GM18505 (cell line): ENCODE results near the gene ZIC1.

Source experiments
- ATAC-seq: cut with Tn5 transposase; IDR thresholded peaks from one replicate; pipeline ENCODE4 v1.9.1; 2021; ENCODE audit not compliant: unreplicated experiment
- POLR2A ChIP-seq: IDR thresholded peaks from 4 replicates; pipeline ENCODE4 v1.6.1; 2011; ENCODE audit warnings: borderline replicate concordance; ENCODE audit not compliant: insufficient read depth, insufficient read length; ENCODE audit errors: extremely low read depth

ZIC1 gene

DNA sequence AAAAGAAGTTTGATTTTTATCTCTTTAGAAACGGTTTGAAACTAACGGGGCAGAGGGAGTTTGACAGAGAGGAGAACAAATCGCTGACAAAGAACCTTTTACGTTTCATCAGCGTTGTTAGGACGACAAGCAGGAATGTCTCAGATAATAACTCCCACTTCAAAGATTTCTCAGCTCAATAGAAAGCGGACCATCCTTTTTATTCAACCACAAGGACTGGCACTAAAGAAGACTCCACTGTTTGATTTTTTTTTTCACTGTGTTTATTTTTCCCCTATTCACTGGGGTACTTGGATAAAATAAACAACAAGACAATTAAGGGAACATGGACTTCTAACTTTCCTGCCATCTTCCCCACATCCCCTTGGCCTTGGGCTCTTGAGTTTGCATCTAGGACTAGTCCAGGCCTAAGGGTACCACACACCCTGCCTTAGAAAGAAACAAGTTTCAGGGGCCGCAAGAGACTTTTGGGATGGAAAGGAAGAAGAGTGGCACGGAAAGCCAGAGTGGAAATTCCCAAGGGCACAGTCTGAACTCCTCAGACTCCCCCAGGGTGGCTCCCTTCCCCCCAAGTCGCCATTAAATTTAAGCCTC, 21.8 kb upstream of the ZIC1 start:
- no peak for ATAC-seq
- TF ChIP-seq POLR2A = no peak

DNA sequence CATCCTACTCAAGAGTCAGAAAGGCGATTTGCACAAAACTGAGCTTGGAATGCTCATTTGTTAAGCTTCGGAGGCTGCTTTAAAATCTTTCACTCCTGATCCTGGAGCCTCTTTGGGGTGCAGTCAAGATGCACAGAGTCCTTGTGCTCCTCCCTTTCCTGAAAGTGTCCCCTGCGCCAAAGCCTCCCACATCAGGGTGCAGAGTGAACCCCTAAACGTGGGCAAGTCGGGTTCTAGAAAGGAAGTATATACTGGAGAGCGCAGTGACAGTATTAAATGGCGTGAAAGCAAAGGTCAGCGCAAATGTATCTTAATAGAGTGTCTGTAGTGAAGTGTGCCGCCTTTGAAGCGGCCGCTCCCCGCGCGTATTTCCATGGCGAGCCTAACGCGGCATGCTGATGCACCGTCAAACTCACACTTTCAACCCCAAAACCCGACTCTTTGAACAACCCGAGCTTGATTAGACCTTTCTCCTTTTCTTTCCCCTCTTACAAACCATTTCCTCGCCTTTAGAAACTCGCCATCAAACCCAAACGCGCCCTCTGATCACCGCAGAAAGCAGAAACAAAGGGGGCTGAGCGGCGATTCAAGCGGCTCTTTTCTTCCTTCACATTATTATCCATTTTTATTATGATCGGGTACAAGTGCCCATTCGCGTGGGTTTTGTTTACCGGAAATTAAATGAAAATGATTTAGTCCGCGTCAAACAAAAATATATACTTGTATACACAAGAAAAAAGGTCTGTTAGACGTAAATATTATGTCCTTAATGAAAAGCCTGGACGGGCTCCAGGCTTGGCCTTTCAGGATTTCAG, 21.1 kb upstream of the ZIC1 start:
- no peak for ATAC-seq
- no peak for TF ChIP-seq POLR2A

DNA sequence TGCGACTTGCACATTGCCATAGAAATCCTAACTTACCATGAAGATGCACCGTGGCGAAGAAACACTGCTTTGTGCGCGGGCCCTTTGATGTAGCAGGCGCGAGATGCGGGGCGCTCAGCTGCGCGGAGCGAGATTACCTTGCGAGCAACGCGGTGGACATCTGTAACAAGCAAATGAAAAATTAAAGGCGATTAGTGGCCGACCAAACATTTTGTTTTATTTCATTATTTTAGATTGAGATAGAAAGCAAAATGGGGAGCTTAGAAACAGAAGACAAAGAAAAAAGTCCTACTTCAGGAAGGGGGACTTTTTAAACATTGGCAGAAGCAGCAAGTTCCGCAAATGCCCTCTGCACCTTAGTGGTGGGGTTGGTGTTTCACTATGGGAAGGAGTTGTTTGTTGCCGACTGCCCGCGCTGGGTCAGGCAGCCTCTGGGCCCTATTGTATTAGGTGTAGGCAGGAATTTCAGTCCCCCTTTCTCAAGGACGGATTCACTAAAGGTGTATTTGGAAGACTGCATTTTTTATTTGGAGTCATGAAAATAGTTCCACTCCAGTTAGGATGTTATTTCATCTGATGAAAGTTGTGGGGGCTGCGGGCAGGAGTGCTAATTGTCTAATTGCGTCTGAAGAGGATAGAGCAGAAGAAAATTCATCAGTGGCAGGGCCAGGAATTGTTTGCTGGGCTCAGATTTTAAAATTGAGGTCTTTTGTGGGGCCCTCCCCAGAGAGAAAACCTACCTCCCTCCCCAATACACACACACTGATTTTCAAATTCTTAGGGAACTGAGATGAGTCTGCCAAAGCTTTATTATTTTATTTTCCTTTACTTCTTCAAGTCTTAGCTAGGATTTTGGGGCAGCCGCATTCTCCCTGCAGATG, 20.2 kb upstream of the ZIC1 start:
- TF ChIP-seq POLR2A = no peak
- ATAC-seq = no peak

DNA sequence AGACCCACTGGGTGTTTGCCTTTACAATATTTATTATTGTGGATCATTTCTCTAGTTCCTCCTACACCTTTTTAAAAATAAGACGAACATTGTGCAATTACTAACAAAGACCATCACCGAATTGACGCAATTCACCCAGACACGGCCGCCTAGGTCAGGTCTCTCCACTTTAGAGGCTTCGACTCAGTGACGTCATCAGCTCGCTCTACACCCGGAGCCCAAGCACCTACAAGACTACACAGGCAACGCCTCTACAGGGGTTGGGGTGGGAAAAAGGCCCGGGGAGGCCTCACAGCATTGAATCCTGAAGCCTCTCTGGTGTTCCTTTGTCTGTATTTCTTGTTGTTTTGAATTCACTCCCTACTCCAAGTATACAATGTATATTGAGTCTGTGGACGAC, 19.4 kb upstream of the ZIC1 start:
- ATAC-seq = no peak
- no peak for TF ChIP-seq POLR2A

DNA sequence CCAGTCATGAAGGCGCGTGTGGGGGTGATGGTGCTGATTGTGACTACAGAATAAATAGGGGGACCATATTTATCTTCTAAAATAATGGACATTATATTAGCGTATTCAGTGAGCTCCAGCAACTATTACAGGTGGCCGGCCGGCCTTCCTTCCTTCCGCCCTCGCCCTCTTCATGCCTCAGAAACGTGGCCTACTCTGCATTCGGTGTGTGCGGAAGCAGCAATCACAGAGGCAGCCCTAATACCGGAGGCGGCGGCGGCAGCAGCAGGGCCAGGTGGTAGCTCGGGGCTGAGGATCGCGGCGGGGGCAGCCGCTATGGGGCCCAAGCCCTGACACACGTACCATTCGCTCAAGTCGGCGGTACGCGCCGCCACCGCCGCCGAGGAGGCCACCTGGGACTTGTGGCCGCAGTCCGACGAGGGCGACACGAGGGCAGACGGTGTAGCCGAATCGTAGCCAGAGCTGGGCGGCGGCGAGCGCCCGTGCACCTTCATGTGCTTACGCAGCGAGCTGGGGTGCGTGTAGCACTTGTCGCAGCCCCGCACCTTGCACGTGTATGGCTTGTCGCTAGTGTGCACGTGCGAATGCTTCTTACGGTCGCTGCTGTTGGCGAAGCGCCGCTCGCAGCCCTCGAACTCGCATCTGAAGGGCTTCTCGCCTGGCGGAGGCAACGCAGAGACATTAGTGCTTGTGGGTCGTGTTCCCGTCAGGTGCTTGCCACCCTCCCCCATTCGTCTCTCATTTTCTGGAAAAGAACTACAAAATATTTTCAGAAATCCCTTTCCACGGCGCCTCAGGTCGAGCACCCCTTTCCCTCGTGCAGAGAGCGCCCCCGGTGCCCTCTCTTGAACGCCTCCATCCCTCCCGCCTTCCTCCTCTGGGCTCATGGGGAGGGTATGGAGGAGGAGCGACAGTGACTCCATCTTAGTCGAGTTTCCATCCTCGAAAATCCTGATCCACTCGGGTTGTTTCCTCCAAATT, 18.3 kb upstream of the ZIC1 start:
- TF ChIP-seq POLR2A = no peak
- ATAC-seq = no peak

DNA sequence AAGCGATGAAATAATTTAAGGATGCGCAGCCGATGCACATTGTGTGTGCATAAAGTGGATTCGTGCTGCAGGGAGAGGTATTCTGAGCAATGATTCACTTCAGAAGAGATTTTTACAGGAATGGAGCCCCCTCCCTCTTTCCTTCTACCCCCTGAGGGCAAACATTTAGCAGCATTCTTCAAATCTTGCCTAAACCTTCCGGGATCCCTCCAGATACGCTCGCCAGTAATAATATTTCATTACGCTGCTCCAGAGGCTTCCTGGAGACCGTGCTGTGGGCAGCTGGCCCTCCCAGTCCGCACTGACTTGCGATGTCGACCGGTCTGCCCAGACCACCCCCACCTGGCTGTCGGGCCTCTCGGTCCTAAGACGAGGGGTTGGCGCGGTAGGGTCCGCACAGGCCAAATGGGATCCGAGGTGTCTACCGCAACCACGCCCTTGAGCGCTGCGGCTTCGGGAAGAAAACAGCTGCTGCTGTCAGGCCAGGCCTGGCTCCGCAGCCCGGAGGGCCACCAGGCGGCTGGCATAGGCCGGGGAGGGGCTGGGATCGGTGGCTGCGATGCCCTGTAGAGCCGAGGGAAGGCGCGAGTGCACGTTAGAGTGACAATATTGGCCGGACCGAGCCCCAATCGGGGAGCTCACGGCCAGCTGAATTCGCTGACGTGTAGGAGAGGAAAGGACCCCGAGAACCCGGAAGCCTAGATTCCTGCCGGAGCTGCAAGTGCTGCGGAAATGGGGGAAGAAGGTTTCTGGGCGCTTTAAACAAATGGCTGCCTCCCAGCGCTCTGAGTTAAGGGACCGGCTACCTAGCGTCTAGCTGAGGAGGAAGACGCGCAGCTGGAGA, 17.2 kb upstream of the ZIC1 start:
- ATAC-seq = no peak
- TF ChIP-seq POLR2A = no peak

DNA sequence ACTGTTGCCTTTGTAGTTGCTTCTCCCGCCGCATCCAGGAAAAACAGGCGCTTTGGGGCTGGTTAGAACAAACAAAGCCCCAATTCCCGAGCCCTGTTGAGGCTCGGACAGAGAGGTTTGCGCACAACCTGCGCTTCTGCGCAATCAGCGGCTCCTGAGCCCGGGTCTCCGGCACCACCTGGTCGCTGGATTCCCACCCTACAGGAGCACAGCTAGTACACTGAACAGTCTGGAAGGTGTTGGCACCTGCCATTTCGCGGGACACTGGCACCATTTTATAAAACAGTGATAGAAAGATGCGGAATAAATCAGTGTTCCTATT, 16.6 kb upstream of the ZIC1 start:
- no peak for ATAC-seq
- TF ChIP-seq POLR2A = no peak

DNA sequence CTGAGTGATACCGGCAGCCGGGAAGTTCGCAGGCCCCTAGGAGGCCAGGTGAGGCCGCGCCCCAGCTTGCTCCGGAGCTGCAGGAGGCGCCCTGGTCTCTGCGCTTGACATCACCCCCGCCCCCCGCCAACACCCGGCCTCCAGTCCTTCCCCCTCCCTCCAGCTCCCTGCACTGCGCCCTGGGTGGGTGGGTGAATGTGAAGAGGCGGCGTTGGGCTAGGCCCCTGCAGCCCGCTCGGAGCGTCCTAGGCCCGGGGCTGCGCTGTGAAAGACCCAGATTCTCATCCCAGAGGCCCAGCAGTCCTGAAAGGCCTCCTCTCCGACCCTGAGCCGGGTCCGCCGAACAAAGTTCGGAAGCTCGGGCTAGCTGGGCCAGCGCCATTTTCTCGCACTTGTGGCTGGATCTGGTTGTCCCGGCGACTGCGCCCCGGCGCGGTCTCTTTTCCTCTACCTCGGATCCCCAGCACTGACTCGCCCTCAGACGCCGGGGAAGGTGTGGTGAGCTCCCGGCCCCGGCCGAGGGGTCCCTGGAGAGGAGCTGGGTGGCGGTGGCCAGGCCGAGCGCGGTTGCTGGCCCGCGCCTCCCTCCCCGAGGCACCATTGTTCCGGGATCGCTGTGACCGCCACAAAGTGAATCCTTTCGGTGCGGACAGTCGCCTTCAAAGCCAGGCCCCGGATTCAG, 15.8 kb upstream of the ZIC1 start:
- ATAC-seq = no peak
- TF ChIP-seq POLR2A = no peak

DNA sequence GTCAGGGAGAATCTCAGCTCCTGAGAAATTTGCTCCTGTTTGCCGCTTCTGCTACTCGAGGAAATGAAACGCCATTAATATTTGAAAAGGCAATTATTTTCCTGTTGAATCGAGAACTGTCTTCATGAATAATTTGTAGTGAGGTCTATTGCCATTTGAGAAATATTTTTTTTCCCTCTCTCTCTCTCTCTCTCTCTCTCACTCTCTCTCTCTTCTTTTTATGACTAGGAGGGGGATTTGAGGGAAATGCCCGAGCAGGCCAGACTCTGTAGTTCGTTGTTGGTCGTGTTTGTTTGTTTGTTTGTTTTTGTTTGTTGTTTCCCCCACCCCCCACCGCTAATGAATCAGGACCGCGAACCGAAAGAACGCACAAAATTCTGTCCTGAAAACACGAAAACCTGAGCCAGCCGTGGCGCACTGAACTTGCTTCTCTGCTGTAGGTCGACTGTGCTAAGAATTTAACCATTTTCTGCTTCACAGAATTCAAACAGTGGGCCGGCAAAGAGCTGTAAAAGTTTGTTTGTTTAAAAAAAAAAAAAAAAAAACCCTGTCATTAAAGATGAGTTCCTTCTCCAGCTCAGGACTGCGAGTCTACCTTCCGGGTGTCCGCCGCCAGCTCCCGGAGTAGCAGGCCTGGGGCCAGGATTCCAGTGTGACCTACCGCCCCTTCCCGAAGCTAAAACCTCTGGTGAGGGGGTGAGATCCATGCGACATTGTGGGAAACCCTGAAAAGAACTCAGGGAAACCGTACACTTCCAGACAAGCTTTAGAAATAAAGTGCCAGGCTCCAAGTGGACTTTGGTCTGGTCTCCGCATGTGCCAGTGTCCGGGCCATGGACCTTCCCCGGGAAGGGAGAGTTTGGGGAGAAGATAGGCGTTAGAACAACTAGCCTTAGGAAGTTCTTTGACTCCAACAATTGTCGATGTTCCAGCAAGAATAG, 15.0 kb upstream of the ZIC1 start:
- TF ChIP-seq POLR2A = no peak
- ATAC-seq = no peak

DNA sequence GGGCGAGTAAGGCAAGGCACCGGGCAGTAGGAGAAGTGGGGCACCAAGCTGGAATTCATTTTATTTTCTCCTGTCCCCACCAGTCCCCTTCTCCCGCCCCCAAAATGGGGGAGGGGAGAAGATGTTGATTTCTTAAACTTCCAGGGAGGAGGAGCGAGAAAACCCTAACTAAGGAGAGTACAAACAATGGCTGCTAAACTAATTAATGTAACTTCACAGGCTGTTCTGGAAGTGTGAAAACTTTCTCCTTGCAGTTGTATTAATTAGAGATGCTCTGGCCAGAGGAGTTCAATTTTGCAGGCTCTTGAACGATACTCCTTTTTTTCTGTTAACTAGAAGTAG, 14.3 kb upstream of the ZIC1 start:
- no peak for ATAC-seq
- no peak for TF ChIP-seq POLR2A
